ENCODE measurements around the gene GPS1.
A peak's percentile ranks its signal among the peaks of the same experiment; 100 is the strongest.

The GPS1 gene

DNA sequence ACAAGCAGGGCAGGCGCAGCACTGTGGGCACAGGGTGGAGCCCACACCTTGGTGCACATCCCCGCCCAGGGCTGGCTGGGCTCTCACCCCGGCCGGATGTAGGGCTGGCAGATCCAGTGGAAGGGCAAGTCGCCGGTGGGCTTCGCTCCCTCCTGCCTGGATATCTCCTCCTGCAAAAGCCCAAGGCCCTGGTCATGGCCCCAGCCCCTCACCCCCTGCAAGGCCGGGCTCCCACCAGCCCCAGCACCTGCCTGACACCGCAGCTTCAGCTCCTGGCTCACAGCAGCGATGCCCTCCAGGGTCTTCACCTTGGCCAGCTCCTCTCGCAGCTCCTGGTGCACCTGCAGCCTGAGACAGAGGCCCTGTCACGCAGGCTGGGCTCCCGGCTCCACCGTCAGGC lies 8.9 kb downstream of the GPS1 start:
- no peak for DNase-seq

DNA sequence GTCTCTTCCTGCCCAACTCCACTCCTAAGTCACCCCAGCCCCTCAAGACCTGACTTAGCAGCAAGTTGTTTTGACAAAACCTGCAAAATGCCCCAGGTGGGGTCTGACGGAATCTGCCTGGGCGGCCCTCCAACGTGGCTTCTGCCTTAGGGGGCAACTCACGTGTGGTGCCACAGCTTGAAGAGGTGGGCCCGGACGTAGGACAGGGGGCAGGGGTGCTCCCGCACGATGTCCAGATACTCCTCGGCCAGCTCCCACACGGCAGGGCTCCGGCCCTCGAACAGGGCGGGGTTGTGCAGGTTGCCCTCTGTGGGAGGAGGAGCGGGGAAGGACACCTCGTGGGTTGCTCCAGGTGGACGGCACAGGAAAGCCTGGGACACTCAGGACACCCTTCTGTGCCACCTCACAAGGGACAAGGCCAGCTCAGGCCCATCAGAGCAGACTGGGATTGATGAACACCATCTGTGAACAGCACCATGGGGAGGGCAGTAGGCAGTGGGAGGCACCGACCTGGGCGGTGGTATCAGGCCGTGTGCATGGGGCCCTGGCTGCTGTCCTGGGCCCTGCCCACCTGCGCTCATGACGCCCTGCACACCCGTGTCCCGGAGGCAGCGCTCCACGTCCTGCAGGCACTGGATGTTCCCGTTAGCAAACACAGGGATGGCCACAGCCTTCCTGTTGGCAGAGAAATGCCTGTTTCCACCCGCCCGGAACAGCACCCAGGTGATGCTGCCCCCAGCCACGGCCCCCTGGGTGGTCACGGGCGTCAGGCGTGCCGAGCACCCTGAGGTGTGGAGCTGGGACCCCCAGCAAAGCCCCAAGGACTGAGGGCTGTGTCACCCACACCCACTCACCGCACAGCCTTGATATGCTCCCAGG lies 9.6 kb downstream of the GPS1 start:
- DNase-seq = no peak

DNA sequence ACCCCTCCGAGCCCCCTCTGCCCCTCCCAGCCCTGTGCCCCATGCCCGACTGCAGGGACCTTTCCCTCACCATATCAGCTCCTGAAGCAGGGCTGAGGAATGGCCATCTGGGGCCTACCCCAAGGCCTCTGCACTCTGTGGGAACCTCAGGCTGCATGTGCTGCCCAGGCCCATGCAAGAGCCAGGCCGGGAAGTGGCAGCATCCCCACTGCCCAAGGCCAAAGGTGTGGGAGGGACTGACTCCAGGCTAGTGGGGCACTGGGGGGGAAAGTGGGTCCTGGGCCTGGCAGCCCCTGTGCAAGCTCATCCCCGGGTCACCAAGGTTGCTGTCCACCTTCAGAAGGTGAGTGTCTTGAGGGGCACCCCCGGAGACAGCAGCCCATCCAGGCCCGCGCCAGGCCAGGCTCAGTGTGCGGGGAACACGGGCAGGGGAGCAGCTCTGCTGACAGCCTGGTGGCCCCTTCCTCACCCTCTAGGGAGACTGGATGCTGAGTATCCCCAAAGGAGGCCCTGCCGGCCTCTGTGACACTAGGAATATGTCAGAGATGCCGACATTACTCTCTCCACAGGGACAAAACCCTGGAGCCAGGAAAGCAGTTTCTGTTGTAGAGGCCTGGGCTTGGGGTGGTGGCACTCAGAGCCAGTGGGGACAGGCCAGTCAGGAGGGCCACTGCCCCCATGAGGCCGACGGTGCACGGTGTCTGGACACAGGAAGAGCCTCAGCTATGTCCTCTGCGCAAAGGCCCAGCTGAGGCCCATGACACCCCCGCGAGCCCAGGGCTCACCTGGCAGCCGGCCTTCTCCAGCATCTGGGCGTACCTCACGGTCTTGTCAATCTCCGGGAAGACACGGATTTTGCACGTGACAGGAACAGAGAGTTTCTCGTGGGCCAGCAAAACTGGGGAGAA lies 10.6 kb downstream of the GPS1 start:
- no peak for DNase-seq

DNA sequence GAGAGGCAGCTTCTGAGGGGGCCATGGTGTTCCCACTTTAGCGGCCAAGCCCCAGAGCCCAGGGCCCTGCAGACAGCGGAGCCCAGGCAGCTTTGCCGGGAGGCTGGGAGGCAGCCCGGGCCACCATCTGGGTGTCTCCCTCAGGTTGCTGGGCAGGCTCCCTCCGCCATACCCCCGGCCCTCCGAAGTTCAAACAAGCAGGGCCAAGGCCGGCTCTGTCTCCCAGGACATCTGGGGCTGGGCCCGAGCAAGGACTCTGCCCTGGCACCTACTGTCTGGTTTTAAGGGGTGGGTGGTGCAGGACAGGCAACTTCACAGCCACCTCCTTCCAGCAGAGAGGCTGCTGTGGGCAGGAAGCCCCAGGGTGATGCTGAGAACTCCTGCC lies 11.3 kb downstream of the GPS1 start:
- no peak for DNase-seq

DNA sequence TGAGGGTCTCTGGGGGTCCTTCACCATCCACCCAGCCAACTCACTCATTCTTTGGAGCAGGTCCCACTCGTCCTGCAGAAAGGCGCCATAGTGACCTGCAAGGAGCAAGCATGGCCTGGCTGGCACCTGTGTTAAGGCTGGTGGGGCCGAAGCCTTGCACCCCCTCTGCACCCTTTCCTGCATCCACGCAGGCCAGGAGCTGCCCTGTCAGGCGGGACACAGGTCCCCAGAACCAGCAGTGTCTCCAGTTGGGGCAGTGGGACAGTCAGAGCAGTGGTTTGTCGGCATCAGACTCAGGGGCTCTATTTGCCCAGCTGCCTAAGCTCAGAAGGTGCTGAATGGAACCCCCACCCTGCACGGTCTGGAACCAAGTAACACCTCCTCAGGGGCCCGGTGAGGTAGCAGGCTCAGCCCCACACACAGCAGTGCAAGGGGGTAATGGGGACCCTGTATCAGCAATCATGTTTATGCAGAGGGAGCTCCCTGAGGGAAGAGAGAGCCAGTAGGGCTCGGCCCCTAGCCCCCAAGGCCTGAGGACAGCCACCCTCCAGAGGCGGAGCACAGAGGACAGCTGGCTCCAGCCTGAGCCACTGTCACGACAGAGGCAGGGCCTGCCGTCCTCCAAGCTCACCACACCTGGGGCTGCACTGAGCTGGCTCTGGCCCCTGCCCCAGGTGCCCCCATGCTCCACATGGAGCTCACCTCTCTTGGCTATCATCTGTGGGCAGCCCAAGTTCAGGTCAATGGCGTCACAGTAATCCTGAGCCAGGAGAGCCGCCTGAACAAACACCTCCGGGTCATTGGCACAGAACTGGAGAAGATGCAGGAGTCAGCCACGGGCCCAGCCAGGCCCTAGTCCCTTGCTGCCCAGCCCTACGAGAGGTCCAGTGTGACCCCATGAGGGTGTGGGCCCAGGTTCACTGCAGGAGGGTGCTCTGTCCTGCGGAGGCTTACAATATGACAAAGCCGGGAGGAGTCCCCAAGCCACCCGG lies 12.0 kb downstream of the GPS1 start:
- no peak for DNase-seq

DNA sequence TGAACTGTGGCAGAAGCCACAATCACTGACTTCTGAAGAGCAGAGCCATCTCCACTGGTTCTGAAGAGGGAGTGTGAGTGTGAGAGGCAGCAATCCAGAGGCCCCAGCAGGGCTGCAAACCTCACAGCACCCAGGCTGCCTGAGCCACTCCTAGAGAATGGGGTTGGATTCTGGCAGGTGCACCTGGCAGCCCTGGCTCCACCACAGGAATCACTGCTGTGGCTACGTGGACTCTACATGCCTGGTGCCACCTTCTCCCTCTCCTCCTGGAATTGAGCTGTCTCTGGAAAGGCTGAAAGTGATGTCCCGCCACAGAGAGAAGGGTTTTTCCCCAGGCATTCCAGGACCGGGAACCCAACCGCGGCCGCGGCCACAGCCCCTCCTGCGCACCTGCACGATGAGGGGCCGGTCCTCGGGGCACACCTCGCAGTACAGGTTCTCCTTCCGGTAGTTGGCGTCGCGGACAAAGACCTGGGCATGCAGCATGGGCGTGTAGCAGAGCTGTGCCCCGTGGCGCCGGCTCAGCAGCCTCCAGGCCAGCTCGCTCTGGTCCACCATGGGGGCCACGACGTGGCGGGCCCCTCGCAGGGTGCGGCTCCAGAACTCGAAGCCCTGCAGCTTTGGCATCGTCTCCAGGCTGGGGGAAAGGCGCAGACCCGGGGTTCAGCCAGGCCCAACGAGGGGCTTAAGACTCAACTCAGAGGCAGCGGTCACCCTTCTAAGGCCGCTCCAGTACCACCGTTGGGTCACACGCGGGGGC lies 12.9 kb downstream of the GPS1 start:
- DNase-seq = no peak

DNA sequence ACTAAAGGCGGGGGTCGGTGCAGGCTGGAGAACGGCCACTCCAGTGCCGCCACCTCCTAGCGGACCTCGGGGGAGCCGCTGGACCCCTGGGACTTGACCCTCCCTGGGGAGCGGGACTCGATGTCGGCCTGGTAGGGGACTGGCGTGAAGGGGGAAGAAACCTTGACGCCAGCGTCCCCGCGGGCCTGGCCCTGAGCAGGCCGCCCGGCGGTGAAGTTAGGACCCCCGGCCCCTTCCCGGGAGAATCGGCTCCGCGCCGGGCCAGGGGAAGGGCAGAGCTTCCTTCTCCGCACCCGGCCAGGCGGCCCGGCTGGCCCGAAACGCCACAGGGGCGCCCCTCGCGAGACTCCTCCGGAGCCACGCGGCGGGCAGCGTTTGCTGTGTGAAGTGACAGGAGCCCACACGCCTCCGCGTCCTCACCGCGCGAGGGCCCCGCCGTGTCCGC lies 13.5 kb downstream of the GPS1 start:
- DNase-seq = no peak

DNA sequence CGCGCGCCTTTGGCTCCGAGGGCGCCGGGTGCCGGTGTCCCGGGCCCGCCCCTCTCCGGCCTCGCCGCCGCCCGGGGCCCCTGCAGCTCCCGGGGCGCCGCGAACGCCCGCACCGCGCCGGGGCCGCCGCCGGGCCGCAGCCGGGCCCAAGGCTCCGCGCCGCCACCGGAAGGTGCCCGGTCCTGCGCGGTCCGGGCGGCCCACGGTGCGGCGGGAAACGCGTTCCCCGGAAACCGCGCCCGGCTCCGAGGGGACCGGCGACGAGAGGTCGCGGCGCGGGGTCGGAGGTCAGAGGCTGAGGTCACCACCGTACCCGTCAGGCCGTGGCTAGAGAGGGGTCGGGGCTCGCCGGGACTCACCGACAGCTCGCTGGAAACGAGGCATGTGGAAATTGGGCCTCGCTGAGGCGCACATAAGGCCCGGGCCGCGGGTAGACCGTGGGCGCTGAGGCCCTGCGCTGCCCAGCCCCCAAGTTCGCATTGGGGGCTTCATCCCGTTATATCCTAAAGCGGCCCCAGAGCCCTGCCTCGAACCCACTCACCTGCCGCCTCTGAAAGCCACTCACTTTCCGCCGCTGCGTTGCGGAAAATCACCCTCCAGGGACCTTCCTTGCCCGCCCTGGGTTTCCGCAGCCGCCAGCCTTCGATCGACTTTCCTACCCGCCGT lies 14.1 kb downstream of the GPS1 start, which contains the start of gene DUS1L:
DUS1L (minus strand) TSS at position 167 of the 666 bp plus-strand sequence. CDS start 745 bp downstream, outside the sequence.
- peak; percentile 60 for DNase-seq

DNA sequence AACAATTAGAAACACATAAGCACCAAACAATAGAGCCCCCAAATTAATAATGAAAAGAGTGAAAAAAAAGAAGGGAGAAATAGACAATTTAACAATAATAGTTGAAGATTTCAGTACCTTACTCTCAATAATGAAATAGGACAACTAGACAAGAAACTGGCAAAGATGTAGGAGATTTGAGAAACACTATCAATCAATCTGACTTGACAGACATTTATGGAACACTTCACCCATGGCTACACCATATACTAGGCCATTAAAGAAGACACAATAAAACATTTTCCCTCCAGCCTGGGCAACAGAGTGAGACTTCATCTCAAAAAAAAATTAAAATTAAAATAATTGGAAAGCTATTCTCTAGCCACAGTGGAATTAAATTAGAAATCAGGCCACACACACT lies 18.9 kb downstream of the GPS1 start:
- DNase-seq = no peak

DNA sequence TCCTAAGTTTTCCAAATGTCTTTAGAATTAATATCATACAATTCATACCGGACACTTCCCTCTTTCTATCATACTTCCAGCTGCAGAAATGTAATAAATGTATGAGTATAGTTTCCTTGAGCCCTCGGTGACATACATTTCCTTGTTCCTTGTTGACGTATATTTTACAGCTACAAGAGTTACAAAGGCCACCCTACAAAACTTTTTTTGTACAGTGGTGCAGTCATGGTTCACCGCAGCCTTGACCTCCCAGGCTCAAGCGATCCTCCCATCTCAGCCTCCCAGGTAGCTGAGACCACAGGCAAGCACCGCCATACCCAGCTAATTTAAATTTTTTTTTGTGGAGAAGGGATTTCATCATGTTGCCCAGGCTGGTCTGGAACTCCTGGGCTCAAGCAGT lies 21.1 kb downstream of the GPS1 start:
- no peak for DNase-seq

DNA sequence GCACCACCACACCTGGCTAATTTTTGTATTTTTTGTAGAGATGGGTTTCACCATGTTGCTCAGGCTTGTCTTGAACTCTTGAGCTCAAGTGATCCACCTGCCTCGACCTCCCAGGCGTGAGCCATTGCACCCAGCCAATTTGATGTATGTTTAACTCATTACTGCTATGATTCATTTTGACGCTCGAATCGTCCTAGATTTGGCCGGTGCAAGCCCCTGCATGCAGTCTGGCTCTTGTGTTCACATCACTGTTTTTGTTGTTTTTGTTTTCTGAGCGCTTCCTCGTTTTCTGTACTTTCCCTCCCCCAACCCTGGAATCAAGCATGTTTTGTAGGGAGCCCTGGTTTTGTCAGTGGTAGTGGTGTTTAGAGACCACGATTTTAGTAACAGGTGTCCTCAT lies 21.7 kb downstream of the GPS1 start:
- no peak for DNase-seq

DNA sequence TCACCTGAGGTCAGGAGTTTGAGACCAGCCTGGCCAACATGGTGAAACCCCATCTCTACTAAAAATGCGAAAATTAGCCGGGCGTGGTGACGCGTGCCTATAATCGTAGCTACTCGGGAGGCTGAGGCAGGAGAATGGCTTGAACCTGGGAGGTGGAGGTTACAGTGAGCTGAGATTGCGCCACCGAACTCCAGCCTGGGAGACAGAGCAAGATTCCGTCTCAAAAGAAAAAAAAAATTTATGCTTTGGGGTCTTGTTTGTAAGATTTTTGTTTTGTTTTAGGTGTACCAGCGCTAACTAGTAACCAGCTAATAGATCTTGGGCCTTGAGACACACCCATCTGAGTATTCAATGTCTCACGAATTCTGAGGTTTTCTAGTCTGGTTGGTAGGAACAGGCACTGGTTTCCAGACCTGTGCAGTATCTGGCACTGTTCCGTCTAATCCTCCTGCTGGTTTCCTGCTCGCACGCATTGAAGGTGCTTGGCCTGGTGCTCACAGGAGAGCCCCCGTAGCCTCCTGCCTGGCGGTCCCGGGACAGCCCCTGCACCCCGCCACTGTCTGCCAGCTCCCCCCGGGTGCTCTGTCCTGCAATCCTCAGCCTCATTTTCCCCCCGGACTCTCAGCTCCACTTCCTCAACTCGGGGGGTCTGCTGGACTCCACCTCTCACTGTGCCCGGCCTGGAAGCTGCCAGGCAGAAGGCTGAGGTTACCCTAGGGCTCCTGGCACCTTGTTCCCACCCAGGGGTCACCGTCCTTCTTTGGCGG lies 24.5 kb downstream of the GPS1 start:
- DNase-seq = no peak

DNA sequence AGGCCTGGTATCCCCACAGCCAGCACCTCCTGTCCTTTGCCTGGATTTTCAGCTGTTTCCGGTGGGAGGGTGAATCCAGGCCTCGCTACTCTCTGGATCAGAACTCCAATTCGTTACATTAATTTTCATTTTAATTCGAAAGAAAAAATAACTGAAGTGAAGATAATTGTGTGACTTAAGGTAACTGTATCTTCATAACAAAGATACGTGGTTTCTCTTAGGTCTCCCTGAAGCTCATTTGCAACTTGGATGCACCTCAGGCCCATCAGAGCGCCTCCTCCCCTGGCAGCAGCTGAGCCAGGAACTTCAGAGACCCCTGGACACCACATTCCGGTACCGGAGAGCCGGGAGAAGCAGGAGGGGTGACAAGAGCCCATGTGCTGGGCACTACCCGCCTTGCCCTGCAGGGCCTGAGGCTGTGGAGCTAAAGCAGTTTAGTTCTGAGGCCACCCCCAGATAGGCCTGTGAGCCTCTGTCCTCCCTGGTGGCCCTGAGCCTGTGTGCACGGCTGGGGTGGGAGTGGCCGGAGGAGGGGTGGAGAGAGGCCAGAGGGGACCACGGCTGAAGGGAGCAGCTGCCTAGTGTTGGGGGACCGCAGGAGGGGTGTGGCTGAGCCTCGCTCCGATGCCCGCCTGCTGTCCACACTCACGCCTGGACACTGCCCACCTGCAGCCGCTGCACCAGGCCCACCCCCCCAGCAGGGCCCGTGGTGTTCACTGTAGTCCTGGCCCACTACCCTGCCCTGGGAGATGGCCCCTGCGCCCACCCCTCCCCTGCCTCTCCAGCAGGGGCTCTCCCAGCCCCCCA lies 25.3 kb downstream of the GPS1 start:
- DNase-seq = no peak

DNA sequence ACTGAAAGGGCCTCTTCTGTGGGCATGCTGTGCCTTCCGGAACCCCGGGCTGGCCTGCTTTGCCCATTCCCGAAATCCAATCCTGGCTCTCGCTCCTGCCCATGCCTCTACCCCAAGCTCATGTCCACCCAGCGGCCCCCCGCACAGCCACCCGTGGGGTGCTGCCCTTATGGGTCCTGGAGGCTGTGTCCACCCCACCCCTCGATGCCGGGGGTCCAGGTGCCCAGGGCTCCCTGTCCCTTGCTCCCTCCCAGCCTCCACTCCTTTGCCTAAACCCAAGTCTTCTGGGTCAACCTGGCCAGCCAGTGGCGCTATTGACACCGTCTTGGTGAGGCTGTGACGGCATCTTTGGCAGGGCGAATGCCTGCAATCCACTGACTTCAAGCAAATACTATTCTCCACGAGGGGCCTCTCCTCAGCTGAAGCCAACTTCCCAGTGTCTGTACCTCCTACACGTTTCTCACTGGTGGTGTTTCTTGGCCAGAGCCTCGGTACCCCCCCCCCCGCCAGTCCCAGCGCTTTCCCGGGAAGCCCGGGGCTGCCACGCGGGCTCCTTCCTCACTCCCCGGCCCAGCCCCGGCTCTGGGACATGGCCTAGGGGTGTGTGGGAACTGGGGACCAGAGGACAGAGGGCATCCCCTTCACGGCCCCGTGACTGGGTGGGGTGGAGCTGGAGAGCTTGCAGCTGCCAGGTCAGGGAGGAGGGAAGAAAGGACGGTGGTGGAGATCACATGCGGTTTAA lies 26.1 kb downstream of the GPS1 start:
- no peak for DNase-seq

DNA sequence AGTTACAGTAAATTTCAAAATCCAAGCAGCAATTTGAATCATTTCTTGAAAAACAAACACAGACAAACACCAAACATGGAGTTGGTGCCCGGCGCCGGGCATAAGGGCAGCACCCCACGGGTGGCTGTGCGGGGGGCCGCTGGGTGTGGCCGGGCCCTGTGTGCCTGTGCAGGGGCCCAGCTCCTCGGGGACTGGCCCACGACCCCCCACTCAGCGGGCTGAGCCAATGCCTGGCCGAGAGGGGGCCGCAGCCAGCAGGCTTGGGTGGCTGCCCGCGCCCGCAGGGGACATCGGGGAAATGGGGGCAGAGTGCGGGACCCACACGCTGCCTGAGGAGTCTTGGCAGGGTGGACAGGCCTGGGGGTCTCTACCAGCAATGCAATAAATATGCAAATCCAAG lies 26.7 kb downstream of the GPS1 start:
- no peak for DNase-seq

DNA sequence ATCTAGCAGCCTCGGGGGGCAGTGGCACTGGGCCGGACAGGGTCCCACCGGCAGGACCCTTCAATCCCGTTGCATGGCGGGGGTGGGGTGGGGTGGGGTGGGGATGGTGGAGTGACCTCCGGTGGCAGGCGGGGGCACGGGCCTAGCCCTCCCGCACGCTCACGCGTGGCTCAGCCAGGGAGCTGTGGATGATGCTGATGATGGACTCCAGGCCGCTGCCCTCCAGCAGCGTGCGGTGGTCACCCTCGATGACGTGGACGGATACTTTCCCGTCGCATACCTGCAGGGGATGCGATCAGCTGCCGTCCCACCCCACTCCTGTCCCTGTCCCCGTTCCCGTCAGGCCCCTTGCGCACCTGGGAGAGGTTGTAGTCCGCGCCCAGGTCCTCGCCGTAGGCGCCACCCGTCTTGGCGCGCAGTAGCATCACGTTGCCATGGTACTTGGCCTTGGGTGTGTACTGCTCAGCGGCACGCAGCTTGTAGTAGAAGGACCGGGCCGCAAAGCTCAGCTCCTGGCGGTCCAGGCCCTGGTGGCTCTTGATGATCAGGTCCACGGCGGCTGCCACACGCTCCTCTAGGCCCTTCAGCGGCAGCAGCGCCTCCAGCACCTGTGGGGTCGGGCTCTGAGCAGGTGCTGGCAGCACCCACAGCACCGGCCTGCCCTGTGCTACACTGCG lies 27.4 kb downstream of the GPS1 start:
- DNase-seq = no peak

DNA sequence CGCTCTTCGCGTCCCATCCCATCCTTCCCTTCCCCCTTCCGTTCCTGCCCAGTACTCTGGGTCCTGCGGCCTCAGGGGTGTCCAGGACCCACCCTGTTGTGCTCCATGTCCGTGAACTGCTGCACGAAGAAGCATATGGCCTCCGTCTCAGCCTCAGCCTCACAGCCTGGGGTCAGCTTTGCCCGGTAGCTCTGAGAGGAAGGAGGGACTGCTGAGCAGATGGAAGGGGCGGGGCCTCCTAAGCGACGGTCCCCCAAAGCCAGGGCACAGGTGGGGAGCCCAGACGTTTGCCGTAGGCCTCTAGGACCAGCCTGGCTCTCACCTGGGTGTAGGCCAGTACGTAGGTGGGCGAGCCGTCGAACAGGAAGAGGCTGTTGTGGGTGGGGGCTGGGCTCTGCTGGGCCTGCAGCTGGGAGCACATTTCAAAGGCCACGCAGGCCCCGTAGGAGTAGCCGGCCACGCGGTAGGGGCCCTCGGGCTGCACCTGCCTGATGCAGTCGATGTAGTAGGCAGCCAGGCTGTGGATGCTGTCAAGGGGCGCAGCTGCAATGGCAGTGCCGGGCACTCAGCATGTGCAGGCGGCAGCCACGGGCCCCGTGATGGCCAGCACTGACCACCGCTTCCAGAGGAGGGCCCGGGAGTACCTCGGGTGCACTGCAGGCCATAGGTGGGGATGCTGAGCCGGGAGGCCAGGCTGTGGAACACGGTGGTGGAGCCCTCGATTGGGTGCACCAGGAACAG lies 28.5 kb downstream of the GPS1 start:
- DNase-seq = no peak

Measured in effector CD4-positive, alpha-beta T cell (primary cell).